ENCODE results near the gene GINS3.

GRCh38 chr16:58411736-58412614 lies 19.7 kb downstream of the GINS3 start:
- TF ChIP-seq POLR2AphosphoS5 (IDR thresholded peaks at IDR 0.05; ENCODE audit: borderline replicate concordance, low read depth, low read length): no peak
- no peak for TF ChIP-seq EZH2 (IDR thresholded peaks at IDR 0.05)
